ENCODE results near the gene DNAH6.

DNAH6 gene

DNA sequence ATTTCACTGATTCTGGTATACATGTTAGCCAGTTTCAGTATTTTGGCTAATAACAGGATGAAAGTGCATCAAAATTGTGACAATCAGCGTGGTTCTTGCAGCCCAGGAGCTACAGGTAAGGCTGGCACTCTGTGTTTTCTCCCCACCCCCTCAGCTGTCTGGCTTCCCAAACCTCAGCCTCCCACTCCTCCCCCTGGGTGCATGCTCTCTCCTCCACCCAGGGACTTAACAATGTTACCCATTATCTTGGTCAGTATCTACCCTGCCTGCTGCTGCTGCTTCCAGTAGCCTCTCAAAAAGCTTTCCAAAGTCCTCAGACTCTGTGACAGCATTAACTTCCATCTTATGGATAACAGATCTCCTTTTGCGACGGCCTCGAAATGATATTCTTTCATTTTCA, 323.6 kb downstream of the DNAH6 start:
- DNase-seq (ENCODE audit: insufficient read length, low spot score) (no peak), FAIRE-seq (no peak)
- TF ChIP-seq, protein P1, sequence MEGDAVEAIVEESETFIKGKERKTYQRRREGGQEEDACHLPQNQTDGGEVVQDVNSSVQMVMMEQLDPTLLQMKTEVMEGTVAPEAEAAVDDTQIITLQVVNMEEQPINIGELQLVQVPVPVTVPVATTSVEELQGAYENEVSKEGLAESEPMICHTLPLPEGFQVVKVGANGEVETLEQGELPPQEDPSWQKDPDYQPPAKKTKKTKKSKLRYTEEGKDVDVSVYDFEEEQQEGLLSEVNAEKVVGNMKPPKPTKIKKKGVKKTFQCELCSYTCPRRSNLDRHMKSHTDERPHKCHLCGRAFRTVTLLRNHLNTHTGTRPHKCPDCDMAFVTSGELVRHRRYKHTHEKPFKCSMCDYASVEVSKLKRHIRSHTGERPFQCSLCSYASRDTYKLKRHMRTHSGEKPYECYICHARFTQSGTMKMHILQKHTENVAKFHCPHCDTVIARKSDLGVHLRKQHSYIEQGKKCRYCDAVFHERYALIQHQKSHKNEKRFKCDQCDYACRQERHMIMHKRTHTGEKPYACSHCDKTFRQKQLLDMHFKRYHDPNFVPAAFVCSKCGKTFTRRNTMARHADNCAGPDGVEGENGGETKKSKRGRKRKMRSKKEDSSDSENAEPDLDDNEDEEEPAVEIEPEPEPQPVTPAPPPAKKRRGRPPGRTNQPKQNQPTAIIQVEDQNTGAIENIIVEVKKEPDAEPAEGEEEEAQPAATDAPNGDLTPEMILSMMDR (IDR thresholded peaks at IDR 0.05; ENCODE audit: insufficient read depth, missing control alignments), result no peak

DNA sequence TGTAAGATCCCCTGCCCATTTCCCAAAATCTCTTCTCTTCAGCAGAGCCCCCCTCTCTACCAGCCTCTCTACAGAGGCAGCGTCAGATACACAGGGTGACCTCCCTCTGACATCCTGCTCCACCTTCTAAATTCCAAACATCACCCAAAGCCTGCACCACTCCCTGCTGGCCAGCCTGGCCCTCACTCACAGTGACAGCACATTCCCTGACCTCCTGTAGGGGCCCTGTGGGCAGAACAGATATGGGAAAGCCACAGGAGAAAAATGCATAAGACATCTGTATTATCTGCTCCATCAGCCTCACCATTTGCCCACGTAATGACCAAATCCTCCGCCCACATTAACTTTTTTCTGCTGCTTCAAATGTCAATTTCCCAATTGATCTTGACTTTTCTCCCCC, 324.0 kb downstream of the DNAH6 start:
- TF ChIP-seq, protein P1 (IDR thresholded peaks at IDR 0.05; ENCODE audit: insufficient read depth, missing control alignments), result no peak
- FAIRE-seq (no peak), DNase-seq (ENCODE audit: insufficient read length, low spot score) (no peak)

DNA sequence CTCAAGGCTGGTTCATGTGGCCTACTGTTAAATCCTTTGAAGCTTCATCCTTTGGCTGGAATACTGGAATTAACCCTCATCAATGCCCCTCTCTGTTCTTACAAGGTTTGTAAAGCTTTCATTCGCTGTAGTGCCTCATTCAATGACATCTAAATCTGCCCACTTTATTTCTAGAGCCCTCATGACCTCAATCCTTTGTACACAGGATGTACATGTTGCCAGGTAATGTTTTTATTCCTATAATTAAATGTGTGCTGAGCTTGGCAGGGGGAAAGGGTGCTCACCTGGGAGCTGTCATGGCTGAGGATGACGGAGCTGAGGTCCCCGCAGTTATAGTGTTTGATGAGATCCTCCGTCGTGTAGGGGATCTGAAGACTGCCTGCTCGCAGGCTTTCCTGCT, 325.3 kb downstream of the DNAH6 start:
- DNase-seq (ENCODE audit: insufficient read length, low spot score), result no peak
- no peak for FAIRE-seq
- TF ChIP-seq, protein P1 (IDR thresholded peaks at IDR 0.05; ENCODE audit: insufficient read depth, missing control alignments), result no peak

DNA sequence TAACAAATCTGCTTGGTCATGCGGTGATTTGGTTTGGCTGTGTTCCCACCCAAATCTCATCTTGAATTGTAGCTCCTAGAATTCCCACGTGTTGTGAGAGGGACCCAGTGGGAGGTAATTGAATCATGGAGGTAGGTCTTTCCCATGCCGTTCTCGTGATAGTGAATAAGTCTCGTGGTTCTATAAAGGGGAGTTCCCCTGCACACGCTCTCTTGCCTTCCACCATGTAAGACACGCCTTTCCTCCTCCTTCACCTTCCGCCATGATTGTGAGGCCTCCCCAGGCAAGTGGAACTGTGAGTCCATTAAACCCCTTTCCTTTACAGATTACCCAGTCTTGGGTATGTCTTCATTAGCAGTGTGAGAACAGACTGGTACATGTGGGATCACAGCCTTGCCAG, 327.8 kb downstream of the DNAH6 start:
- FAIRE-seq (no peak), DNase-seq (ENCODE audit: insufficient read length, low spot score) (no peak)
- TF ChIP-seq, protein P1 (IDR thresholded peaks at IDR 0.05; ENCODE audit: insufficient read depth, missing control alignments), result no peak

DNA sequence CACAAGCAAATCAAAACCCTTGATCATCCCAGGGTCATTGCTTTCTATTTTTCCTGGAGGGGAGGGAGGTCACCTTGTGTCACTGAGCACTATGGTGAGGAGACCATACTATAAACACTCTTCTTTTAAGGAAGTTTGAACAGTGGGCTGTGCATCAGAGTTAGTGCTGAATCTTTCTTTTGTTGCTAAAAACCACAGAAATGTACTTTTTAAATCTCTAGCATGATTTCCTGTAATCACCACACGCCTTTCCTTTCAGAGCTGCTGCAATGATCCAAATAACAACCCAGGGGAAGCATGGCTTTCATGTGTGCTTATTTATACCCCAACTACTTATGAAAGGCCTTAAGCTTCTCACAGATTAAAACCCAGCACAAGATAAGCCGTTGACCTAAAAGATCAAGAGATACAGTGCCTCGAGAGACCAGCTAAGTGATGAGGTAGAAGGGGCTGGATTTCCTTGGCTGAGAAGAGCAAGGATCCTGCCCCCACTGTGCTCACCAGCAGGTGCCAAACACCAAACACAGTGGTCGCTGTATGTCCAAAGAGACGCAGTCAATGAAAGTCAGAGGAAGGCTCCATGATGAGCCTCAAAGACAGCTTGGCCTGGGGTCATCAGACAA, 329.9 kb downstream of the DNAH6 start:
- FAIRE-seq, result peak; percentile 90
- TF ChIP-seq, protein P1 (IDR thresholded peaks at IDR 0.05; ENCODE audit: insufficient read depth, missing control alignments), result no peak
- DNase-seq (ENCODE audit: insufficient read length, low spot score), result peak; percentile 58

DNA sequence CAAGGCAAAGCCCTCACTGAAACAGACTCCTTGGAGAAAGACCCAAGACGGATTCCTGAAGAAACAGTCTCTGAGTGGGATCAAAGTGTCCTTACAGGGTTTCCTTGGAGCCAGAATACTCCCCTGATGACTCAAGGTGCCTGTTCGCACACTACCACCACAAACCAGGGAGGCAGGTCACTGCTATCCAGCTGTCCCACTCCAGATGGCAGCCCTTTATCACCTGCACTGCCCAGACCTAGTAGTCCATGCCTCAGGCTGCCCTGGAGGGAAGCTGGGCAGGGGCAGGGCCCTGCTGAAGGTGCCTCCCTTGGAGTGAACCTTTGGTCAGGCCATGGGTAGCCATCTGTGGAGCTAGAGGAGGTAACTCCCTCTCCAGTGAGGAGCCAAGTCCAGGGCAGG, 330.4 kb downstream of the DNAH6 start:
- TF ChIP-seq, protein P1 (IDR thresholded peaks at IDR 0.05; ENCODE audit: insufficient read depth, missing control alignments), result no peak
- DNase-seq (ENCODE audit: insufficient read length, low spot score) (no peak), FAIRE-seq (no peak)

DNA sequence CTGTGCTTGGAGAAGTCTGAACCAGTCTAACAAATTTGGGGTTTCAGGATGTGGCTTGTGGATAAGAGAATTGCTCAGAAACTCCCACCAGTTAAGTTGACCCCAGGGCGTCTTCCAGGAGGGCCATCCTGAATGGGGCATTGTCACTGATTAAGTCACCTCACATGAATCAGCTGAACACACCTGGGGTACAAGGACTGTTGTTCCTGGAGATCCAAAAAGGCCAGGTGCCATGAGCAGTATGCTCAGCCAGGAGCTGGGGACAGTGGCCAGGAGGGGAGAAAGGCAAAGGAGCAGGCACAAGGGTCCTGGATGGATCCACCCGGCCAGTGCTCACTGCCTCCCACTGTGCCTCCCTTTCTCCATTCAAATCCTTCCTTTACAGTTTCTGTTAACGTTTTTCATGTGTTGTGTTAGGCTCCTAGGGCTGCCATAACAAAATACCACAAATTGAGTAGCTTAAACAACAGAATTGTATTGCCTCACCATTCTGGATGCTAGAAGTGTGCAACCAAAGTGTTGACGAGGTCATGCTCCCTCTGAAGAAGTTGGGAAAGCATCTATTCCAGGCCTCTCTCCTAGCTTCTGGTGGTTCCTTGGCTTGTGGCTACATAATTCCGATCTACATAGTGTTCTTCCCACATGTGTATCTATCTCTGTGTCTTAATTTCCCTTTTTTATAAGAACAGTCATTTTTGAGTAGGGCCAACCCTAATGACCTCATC, 331.2 kb downstream of the DNAH6 start:
- DNase-seq (ENCODE audit: insufficient read length, low spot score) (no peak), FAIRE-seq (no peak)
- TF ChIP-seq, protein P1 (IDR thresholded peaks at IDR 0.05; ENCODE audit: insufficient read depth, missing control alignments), result no peak
